DOHH2 (cell line): ENCODE measurements around the gene LGR6.

Source experiments
- H3F3A ChIP-seq: fragments of 200-600 bp; sonication (generic), shearing (Covaris generic); 2 replicates; pipeline ENCODE4 v1.6.0; 2016; ENCODE audit warnings: antibody characterized with exemption, mild to moderate bottlenecking; ENCODE audit not compliant: control insufficient read depth, insufficient read depth
- H3K27ac ChIP-seq: fragments of 200-600 bp; sonication (generic); 2 replicates; pipeline ENCODE4 v1.5.1; 2014; ENCODE audit warnings: low read depth, mild to moderate bottlenecking, low read length, moderate library complexity
- H3K27me3 ChIP-seq: fragments of 200-600 bp; sonication (generic); 2 replicates; pipeline ENCODE4 v1.6.1; 2014; ENCODE audit warnings: mild to moderate bottlenecking, low read length, mixed read lengths; ENCODE audit not compliant: control insufficient read depth
- H3K36me3 ChIP-seq: fragments of 200-600 bp; sonication (generic); 2 replicates; pipeline ENCODE4 v1.6.1; 2014; ENCODE audit warnings: mild to moderate bottlenecking, low read length, moderate library complexity, mixed read lengths; ENCODE audit not compliant: control insufficient read depth
- H3K4me1 ChIP-seq: fragments of 200-600 bp; sonication (generic); 2 replicates; pipeline ENCODE4 v1.6.1; 2014; ENCODE audit warnings: mild to moderate bottlenecking, low read length, mixed read lengths; ENCODE audit not compliant: control insufficient read depth
- H3K4me2 ChIP-seq: fragments of 200-600 bp; sonication (generic); 2 replicates; pipeline ENCODE4 v1.6.0; 2014; ENCODE audit warnings: mild to moderate bottlenecking, low read length, moderate library complexity
- H3K4me3 ChIP-seq: fragments of 200-600 bp; sonication (generic); 2 replicates; pipeline ENCODE4 v1.5.1; 2014; ENCODE audit warnings: mild to moderate bottlenecking, low read length, mixed read lengths
- H3K79me2 ChIP-seq: fragments of 200-600 bp; sonication (generic); 2 replicates; pipeline ENCODE4 v1.6.1; 2014; ENCODE audit warnings: mild to moderate bottlenecking, low read length, mixed read lengths; ENCODE audit not compliant: control insufficient read depth
- H3K9me2 ChIP-seq: fragments of 200-600 bp; sonication (generic); replicated peaks from 2 replicates; pipeline ENCODE4 v1.6.1; 2014; ENCODE audit warnings: mild to moderate bottlenecking, low read length, mixed read lengths; ENCODE audit not compliant: control insufficient read depth
- H3K9me3 ChIP-seq: fragments of 200-600 bp; sonication (generic); 2 replicates; pipeline ENCODE4 v1.6.1; 2014; ENCODE audit warnings: antibody characterized with exemption, low read length, mixed read lengths; ENCODE audit not compliant: control insufficient read depth, insufficient read depth
- H4K20me1 ChIP-seq: fragments of 200-600 bp; sonication (generic); 2 replicates; pipeline ENCODE4 v1.6.0; 2014; ENCODE audit warnings: low read depth, mild to moderate bottlenecking, antibody characterized with exemption, low read length, moderate library complexity; ENCODE audit not compliant: control insufficient read depth, insufficient read depth
- CTCF ChIP-seq: fragments of 200-600 bp; sonication (generic); IDR thresholded peaks from one replicate; pipeline ENCODE4 v1.5.1; 2014; ENCODE audit warnings: antibody characterized with exemption, mild to moderate bottlenecking, low read depth, low read length; ENCODE audit not compliant: poor library complexity, severe bottlenecking
- EZH2phosphoT487 ChIP-seq: fragments of 200-600 bp; sonication (generic); IDR thresholded peaks from 2 replicates; pipeline ENCODE4 v1.6.1; 2017; ENCODE audit warnings: borderline replicate concordance, mild to moderate bottlenecking, antibody characterized with exemption, low read length, moderate library complexity, mixed read lengths

The LGR6 gene

GRCh38 chr1:202186327-202186726 is 7.3 kb upstream of the LGR6 start:
- Histone ChIP-seq H3K4me2 (no peak overlapping the region), H3K79me2 (no peaks in the 10 kb centered on the region), H3K27ac (no peak overlapping the region), H3K27me3 (peaks cover 11% of the 10 kb centered on the region), H3F3A (no peaks in the 10 kb centered on the region), H3K9me2 (no peaks in the 10 kb centered on the region), H3K4me1 (no peaks in the 10 kb centered on the region), H3K36me3 (no peaks in the 10 kb centered on the region), H3K4me3 (no peak overlapping the region), H4K20me1 (no peaks in the 10 kb centered on the region), H3K9me3 (no peaks in the 10 kb centered on the region)
- no peak for TF ChIP-seq EZH2phosphoT487
- TF ChIP-seq CTCF, result no peak

DNA sequence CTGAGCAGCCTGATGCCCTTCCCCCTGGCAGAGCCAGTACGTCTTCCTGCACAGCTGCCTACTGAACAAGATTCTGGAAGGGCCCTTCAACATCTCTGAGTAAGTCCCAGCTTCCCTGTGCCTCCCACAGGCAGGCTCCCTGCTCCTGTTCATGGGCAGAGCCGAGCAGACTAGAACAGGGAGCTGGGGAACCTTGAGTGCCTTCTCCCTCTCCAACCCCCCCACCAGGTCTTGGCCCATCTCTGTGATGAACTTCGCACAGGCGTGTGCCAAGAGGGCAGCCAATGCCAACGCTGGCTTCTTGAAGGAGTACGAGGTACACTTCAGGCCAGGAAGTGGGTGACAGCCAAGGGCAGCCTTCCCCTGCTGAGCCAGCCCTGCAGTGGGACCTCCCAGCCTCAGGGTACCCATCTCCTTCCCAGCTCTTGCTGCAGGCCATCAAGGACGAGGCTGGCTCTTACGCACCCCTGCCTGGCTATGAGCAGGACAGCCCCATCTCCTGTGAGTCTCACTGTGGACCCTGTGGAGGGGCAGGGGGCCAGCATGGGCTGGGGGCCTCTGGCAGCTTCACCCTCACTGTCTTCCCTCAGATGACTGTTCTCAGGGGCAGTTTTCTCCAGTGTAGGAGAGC is 6.4 kb upstream of the LGR6 start:
- Histone ChIP-seq H4K20me1 (no peaks in the 10 kb centered on the region), H3K79me2 (no peaks in the 10 kb centered on the region), H3K27me3 (peaks cover 6% of the 10 kb centered on the region), H3K4me2 (no peak overlapping the region), H3F3A (no peaks in the 10 kb centered on the region), H3K9me3 (no peaks in the 10 kb centered on the region), H3K4me1 (no peaks in the 10 kb centered on the region), H3K36me3 (no peaks in the 10 kb centered on the region), H3K4me3 (no peak overlapping the region), H3K9me2 (no peaks in the 10 kb centered on the region), H3K27ac (no peak overlapping the region)
- TF ChIP-seq EZH2phosphoT487 (no peak), CTCF (no peak)

- Histone ChIP-seq H3K9me2 (no peaks in the 10 kb centered on the region), H3K27me3 (peaks cover 6% of the 10 kb centered on the region), H3K36me3 (no peaks in the 10 kb centered on the region), H3K9me3 (no peaks in the 10 kb centered on the region), H4K20me1 (no peaks in the 10 kb centered on the region), H3K4me1 (no peaks in the 10 kb centered on the region; the same call in 1 of the 2 replicates), H3K4me2 (no peak overlapping the region), H3K27ac (no peak overlapping the region), H3F3A (no peaks in the 10 kb centered on the region), H3K4me3 (no peak overlapping the region), H3K79me2 (no peaks in the 10 kb centered on the region)
- TF ChIP-seq EZH2phosphoT487 (no peak), CTCF (no peak)
Observed at GRCh38 chr1:202187697-202188407, 5.7 kb upstream of the LGR6 start.
